WTC11 (cell line): ENCODE data around the gene OR51A4.

ENCODE experiments used
- CTCF ChIP-seq: fragments of 200-600 bp; IDR thresholded peaks from 2 replicates; pipeline ENCODE4 v1.8.0; 2022; ENCODE audit warnings: antibody characterized with exemption
- NFE2L1 ChIP-seq: sonication (generic); formaldehyde crosslinking; IDR thresholded peaks from 2 replicates; pipeline ENCODE4 v1.8.1; 2023; ENCODE audit warnings: missing genetic modification reagents
- SP1 ChIP-seq: sonication (generic); formaldehyde crosslinking; conservative IDR thresholded peaks from 2 replicates; pipeline ENCODE4 v1.8.1; 2022; ENCODE audit warnings: missing genetic modification reagents
- ZNF281 ChIP-seq: sonication (generic); formaldehyde crosslinking; IDR thresholded peaks from 2 replicates; pipeline ENCODE4 v1.8.0; 2023; ENCODE audit warnings: mild to moderate bottlenecking, missing genetic modification reagents

GRCh38 chr11:4982678-4983077 is 35.3 kb upstream of the OR51A4 start:
- TF ChIP-seq NFE2L1 (no peak), SP1 (CRISPR knock-in tag) (no peak), ZNF281 (CRISPR knock-in tag) (no peak), CTCF (no peak)
